GM21576 (cell line): Measurements from ENCODE around the gene EML4.
"Not testable (repeated sequence)": the region's sequence is repeated elsewhere in the genome, so short reads cannot be mapped to it uniquely, and the experiment has no call there.

Experiments
- ATAC-seq: cut with Tn5 transposase; IDR thresholded peaks from one replicate; pipeline ENCODE4 v1.9.1; 2021; ENCODE audit warnings: mild to moderate bottlenecking, moderate library complexity; ENCODE audit not compliant: unreplicated experiment

The EML4 gene

GRCh38 chr2:42170619-42171395, 1.7 kb downstream of the EML4 start:
- no peak for ATAC-seq

DNA sequence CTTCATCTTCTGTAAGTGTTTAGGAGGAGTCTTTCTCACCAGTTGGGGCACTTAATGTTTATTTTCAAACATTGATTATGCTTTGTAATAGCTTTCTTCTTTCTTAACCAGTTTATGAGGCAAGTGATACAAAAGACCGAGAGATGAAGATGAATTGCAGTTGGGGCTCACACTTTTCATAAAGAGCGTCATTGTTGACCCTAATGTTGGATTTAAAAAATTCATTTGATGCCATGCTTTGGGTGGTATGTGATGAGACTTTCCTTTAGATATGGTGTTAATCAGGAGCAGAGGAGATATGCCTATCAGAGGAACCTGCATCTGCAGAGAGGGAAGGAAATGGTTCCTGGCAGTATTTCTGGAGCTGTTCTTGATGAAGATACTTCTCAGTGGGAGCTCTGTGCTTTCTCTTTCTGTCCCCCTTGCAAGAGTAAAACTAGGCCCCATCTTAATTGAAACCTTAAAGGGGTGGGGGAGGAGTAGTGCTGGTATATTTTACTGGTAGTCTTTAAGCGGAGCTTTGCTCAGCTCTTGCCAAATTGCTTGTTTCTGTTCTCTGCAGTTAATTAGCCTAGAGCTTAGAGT, 2.3 kb downstream of the EML4 start:
- no peak for ATAC-seq

- no peak for ATAC-seq
Measured at GRCh38 chr2:42172020-42172419, 2.9 kb downstream of the EML4 start.

DNA sequence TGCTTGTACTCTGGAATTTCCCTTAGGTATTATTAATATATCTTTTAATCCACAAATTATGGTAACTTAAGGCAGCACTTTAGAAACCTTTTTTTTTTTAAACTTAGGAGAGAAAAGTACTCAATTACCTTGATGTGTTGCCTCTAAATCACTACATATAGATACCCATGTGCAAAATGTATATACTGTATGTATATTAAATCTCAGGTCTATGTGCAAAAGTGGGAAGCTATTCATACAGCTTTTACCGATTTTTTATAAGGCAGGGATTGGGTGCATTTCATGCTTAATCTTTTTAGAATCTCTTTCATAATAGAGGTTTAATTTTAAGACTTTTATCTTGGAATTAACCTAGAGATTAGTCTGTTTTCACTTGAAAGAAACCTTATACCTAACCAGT, 3.4 kb downstream of the EML4 start:
- no peak for ATAC-seq

DNA sequence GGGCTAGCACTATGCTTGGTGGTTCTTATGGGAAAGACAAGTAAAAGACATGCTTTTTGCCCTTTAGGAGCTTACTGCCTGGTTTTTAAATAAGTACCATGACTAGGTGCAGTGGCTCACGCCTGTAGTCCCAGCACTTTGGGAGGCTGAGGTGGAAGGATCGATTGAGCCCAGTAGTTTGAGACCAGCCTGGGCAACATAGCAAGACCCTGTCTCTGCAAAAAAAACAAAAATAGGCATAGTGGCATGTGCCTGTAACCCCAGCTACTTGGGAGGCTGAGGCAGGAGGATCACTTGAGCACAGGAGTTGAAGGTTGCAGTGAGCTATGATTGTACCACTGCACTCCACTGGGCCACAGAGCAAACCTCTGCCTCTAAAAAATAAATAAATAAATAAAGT, 4.3 kb downstream of the EML4 start:
- ATAC-seq, result not testable (repeated sequence)

DNA sequence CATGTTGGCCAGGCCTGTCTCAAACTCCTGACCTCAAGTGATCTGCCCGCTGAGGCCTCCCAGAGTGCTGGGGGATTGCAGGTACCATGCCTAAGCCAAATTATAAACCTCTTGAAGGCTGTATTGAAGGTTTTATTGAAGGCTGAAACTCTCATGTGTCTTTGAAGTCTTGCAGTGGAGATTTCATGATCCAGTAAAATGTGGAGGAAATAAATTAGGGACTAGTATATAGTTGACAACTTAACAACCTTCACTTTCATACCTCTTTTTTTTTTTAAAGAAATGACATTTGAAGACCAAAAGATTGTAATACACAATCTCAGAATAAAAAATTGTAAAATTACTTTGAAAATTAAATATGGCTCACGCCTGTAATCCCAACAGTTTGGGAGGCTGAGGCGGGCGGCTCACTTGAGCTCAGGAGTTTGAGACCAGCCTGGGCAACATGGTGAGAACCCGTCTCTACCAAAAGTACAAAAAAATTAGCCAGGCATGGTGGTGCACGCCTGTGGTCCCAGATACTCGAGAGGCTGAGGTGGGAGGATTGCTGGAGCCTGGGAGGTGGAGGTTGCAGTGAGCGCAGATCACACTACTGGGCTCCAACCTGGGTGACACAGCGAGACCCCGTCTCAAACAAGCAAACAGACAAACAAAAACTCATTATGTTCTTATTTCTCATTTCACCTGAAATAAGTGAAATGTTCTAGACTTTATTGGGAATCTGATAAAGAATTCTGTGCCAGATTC, 8.0 kb downstream of the EML4 start:
- ATAC-seq, result no peak

DNA sequence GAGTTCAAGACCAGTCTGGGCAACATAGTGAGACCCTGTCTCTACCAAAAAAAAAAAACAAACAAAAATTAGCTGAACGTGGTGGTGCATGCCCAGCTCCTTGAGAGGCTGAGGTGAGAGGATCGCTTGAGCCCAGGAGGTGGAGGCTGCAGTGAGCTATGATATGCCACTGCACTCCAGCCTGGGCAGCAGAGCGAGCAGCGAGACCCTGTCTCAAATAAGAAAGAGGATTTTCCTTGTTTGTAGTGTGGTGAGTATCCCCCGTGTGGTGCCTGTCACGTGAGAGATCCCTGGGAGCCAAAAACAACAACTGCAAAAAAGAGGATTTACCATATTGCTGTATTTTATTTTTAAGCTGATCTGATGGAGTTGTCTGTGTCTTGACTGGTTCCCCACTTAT, 9.2 kb downstream of the EML4 start:
- ATAC-seq, result no peak

DNA sequence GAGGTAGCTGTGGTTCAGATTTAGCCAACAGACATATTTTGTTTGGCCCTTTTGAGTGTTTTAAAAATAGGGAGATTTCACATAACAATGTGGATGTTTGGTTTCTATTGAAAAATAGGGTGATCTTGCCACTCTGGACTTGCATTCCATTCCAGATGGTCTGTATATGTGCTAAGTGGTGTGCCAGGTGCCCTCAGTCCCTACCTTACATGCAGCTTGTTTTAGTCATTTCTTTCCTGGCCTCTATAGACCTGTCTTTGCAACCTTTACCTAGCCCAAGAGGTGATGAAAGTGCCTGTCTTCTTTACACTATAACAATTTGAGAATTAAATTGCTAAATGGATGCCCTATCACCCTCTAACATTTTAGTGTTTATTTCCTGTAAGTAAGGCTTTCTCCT, 11.1 kb downstream of the EML4 start:
- no peak for ATAC-seq

GRCh38 chr2:42182654-42183308, 13.6 kb downstream of the EML4 start:
- no peak for ATAC-seq

DNA sequence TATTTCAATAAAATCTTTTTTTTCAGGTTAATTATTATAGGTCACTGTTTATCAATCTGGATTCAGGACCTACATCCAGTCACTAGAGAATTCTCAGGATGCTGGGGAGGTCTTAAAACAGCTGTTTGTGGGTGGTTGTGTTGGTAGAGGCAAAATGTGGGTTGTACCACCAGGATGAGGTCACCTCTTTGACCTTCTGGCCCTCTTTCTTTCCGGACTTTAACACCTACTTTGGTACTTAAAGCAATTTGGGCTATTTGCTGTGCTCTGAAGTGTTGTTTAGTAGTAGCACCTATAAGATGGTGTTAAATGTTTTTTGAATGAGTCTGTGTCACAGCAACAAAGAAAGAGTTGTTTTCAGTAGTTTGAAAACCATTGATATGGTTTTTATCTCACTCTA, 14.6 kb downstream of the EML4 start:
- ATAC-seq, result peak; percentile 49

- no peak for ATAC-seq
Measured at GRCh38 chr2:42184346-42184745, 15.2 kb downstream of the EML4 start.

GRCh38 chr2:42185220-42185921, 16.2 kb downstream of the EML4 start:
- ATAC-seq, result no peak

- ATAC-seq, result no peak
Measured at GRCh38 chr2:42186366-42186765, 17.2 kb downstream of the EML4 start.

- ATAC-seq, result no peak
Measured at GRCh38 chr2:42186945-42187632, 17.9 kb downstream of the EML4 start.

DNA sequence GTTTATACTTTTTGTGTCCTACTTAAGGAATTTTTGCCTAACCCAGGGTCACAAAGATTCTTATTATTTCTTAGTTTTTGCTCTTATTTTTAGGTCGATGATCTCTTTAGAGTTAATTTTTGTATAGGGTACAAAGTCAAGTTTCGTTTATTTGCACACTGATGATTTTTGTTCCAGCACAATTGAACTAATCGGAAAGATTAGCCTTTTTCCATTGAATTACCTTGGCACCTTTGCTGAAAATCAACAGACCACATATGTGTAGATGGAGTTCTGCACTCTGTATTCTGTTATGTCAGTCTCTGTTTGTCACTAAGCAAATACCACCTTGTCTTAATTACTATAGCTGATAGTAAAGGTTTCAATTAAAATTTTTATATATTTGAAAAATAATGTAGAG, 18.7 kb downstream of the EML4 start:
- ATAC-seq, result no peak

GRCh38 chr2:42189235-42189566, 20.0 kb downstream of the EML4 start:
- no peak for ATAC-seq

DNA sequence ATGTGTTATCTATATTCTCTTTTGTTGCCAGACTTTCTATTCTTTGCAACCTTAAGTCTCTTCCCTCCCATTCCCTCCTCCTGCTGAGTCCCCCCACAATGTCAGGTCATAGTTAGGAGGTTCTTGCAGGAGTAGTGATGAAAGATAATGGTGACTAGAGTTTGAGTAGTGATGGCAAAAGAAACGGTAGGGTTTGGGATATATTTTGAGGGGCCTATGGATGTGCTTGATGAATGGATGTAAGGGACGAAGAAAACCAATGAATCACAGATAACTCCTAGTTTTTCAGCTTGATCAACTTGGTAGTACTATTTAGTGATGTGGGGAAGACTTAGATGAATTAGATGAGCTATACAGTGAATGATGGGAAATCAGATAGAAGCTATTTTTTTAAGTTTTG, 21.0 kb downstream of the EML4 start:
- no peak for ATAC-seq

- ATAC-seq, result no peak
Measured at GRCh38 chr2:42191285-42192009, 22.3 kb downstream of the EML4 start.

GRCh38 chr2:42192010-42192373, 22.8 kb downstream of the EML4 start:
- ATAC-seq, result no peak
